ENCODE data around the gene TMEM222.

GRCh38 chr1:27368869-27369582 lies 47.1 kb downstream of the TMEM222 start:
- TF ChIP-seq MXI1 (conservative IDR thresholded peaks at IDR 0.05; ENCODE audit: poor library complexity, severe bottlenecking): no peak
- TF ChIP-seq EP300 (conservative IDR thresholded peaks at IDR 0.05; ENCODE audit: poor library complexity, severe bottlenecking): no peak
